HFFc6 (cell line): ENCODE data around the gene CFAP97D2. TPM values are rescaled to one million over a fixed set of nuclear protein-coding genes. Genes with fewer than 3 reads are reported as not detected.
A peak's percentile ranks its signal among the peaks of the same experiment; 100 is the strongest.

ENCODE experiments used
- DNase-seq: peaks from one replicate; pipeline ENCODE4 v3.0.0-alpha.2; 2018
- H3K27ac Mint-ChIP-seq: 2 replicates; pipeline ENCODE4 v1.8.0; 2020; ENCODE audit warnings: mild to moderate bottlenecking, mixed read lengths
- H3K27me3 Mint-ChIP-seq: 2 replicates; pipeline ENCODE4 v1.8.0; 2021; ENCODE audit warnings: mild to moderate bottlenecking, moderate library complexity, mixed read lengths; ENCODE audit not compliant: insufficient read depth
- H3K36me3 Mint-ChIP-seq: 2 replicates; pipeline ENCODE4 v1.8.0; 2021; ENCODE audit warnings: low read depth, mixed read lengths
- H3K4me1 Mint-ChIP-seq: 2 replicates; pipeline ENCODE4 v1.8.0; 2020; ENCODE audit warnings: low read depth, mixed read lengths
- H3K4me3 Mint-ChIP-seq: 2 replicates; pipeline ENCODE4 v1.8.0; 2020; ENCODE audit warnings: mild to moderate bottlenecking, moderate library complexity, mixed read lengths
- H3K9me3 Mint-ChIP-seq: 2 replicates; pipeline ENCODE4 v1.8.0; 2020; ENCODE audit warnings: mild to moderate bottlenecking, mixed read lengths
- CTCF ChIP-seq: fragments of 200-600 bp; sonication (generic); IDR thresholded peaks from 2 replicates; pipeline ENCODE4 v1.5.0; 2021; ENCODE audit warnings: antibody characterized with exemption, mild to moderate bottlenecking
- total RNA-seq, 6 experiments: library from RNA; stranded (reverse); fragmentation: NEBNext Ultra II Directional; extraction: Animal tissue kit (Norgen Biotek cat#: 25700); gene quantifications; 2 replicates in 1 of 6; 3 replicates in 5 of 6; pipeline ENCODE4 v1.2.3, GENCODE V29; 2021

CFAP97D2 gene
- total RNA-seq, 6 experiments from 2014 or later: not detected

- Mint-ChIP-seq H3K9me3 (no peaks in the 10 kb centered on the region), H3K36me3 (no peaks in the 10 kb centered on the region; the same call in 1 of the 2 replicates), H3K4me3 (no peak overlapping the region), H3K27ac (no peak overlapping the region), H3K27me3 (peaks cover 4% of the 10 kb centered on the region; the same call in 1 of the 2 replicates), H3K4me1 (peaks cover 37% of the 10 kb centered on the region)
- no peak for DNase-seq
- no peak for TF ChIP-seq CTCF
These were observed 51.1 kb downstream of the CFAP97D2 start for GRCh38 chr13:114230117-114230516.

- no peak for DNase-seq
- no peak for TF ChIP-seq CTCF
- H3K27me3 Mint-ChIP-seq: peaks cover 4% of the 10 kb centered on the region; the same call in 1 of the 2 replicates
- H3K4me3 Mint-ChIP-seq: no peak overlapping the region
- no peak overlapping the region for H3K27ac Mint-ChIP-seq
- no peaks in the 10 kb centered on the region for H3K9me3 Mint-ChIP-seq
- peaks cover 35% of the 10 kb centered on the region for H3K4me1 Mint-ChIP-seq
- H3K36me3 Mint-ChIP-seq: peaks cover 3% of the 10 kb centered on the region; the same call in 1 of the 2 replicates
These were observed 51.5 kb downstream of the CFAP97D2 start for GRCh38 chr13:114230575-114230974.

DNA sequence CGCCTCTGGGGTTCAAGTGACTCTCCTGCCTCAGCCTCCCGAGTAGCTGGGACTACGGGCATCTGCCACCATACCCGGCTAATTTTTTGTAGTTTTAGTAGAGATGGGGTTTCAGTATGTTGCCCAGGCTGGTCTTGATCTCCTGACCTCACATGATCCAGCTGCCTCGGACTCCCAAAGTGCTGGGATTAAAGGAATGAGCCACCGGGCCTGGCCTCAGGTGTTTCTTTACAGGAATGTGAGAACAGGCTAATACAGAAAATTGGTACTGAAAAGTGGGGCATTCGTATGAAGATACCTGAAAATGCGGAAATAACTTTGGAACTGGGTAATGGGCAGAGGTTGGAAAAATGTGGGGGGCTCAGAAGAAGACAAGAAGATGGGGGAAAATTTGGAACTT, 52.8 kb downstream of the CFAP97D2 start:
- no peak overlapping the region for H3K27ac Mint-ChIP-seq
- no peaks in the 10 kb centered on the region; the same call in 1 of the 2 replicates for H3K27me3 Mint-ChIP-seq
- TF ChIP-seq CTCF: no peak
- no peaks in the 10 kb centered on the region for H3K9me3 Mint-ChIP-seq
- peaks cover 6% of the 10 kb centered on the region; the same call in 1 of the 2 replicates for H3K36me3 Mint-ChIP-seq
- DNase-seq: no peak
- H3K4me1 Mint-ChIP-seq: peaks cover 22% of the 10 kb centered on the region
- no peak overlapping the region for H3K4me3 Mint-ChIP-seq

DNA sequence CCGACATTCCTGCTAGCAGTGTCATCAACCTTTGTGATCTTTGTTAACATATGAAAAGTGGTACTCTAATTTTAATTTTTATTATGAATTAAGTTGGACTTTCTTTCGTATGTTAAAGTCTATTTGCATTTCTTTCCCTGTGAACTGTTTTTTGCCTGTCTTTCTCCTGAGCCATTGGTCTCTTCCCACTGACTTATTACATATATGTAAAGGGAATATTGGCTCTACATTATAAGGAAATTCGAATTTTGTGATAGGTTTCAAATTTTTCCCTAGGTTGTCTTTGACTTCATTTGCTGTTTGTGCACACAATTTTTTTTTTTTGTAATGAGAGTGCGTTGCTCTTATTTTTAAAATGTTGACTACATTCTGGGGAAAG, 55.2 kb downstream of the CFAP97D2 start:
- Mint-ChIP-seq H3K4me1 (peaks cover 28% of the 10 kb centered on the region), H3K9me3 (no peaks in the 10 kb centered on the region), H3K27me3 (no peaks in the 10 kb centered on the region; the same call in 1 of the 2 replicates), H3K4me3 (peak overlapping the region; percentile 90), H3K36me3 (peaks cover 22% of the 10 kb centered on the region), H3K27ac (peak overlapping the region; percentile 81)
- no peak for TF ChIP-seq CTCF
- DNase-seq: no peak

DNA sequence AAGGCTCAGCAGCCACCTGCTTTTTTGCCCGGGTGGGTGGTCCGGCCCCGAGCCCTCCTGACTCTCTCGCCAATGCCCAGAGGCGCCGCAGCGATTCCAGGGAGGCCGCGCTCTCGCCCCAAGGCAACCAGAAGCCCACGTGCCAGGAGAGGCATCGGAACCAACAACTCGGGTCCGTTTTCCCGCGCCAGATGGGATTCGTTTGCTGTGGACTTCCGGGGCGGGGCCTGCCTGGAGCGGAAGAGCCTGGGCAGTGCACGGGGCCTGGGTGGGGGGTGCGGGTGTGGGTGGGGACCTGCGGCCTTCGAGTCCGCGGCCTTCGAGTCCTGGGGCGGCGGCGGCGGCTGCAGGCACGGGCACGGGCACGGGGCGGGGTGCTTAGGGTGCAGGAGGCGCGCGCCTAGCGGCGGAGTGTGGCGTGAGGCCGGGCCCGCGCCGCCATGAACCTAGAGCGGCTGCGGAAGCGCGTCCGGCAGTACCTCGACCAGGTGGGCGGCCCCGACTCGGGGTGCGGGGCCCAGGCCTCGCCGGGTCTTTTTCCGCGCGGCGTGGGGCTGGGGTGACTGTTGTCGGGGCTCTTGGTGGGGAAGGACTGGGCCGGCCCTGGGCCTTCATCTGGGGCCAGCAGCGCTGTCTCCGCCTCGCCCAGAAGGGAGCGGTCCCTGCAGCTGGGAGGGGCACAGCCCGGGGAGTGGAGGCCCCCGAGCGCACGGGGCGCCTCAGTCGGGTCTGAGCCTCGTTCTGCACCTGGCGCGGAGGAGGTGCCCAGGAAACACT, 55.8 kb downstream of the CFAP97D2 start, which contains the start of gene CDC16:
CDC16 (plus strand) TSS at position 253 of the 777 bp plus-strand sequence; CDS start at position 441, 188 bp downstream.
- Mint-ChIP-seq H3K4me3 (peak within 1 kb of the TSS; percentile 90), H3K9me3 (no peaks in the 10 kb centered on the region), H3K4me1 (peaks cover 23% of the 10 kb centered on the region), H3K27ac (peak within 1 kb of the TSS; percentile 81), H3K27me3 (no peaks in the 10 kb centered on the region; the same call in 1 of the 2 replicates), H3K36me3 (peaks cover 22% of the 10 kb centered on the region)
- peak; percentile 61 for TF ChIP-seq CTCF
- DNase-seq: peak; percentile 76
